Right atrium auricular region (tissue), 2 donors: ENCODE measurements around the gene KLF13. TPM values are rescaled to one million over a fixed set of nuclear protein-coding genes. Genes with fewer than 3 reads are reported as not detected.

Experiments
- DNase-seq: peaks from one replicate; pipeline ENCODE4 v3.0.0-alpha.2; 2019; ENCODE audit warnings: low spot score
- H3K27ac ChIP-seq, 2 donors: fragments of 200-600 bp; sonication (generic); 1 replicate in 1 of 2; 2 replicates in 1 of 2; pipeline ENCODE4 v1.5.1; 2016 to 2019
- H3K27me3 ChIP-seq, 2 donors: fragments of 200-600 bp; sonication (generic); one replicate each; pipeline versions ENCODE4 v1.5.1 to v1.6.0; 2017 to 2019
- H3K36me3 ChIP-seq: fragments of 200-600 bp; sonication (generic); one replicate; pipeline ENCODE4 v1.5.1; 2016
- H3K4me1 ChIP-seq, 2 donors: fragments of 200-600 bp; sonication (generic); one replicate each; pipeline versions ENCODE4 v1.5.1 to v1.6.0; 2017 to 2019
- H3K4me3 ChIP-seq, 2 donors: fragments of 200-600 bp; sonication (generic); 1 replicate in 1 of 2; 2 replicates in 1 of 2; pipeline ENCODE4 v1.5.1; 2017 to 2019; ENCODE audit warnings: mild to moderate bottlenecking in 1 of 2, moderate library complexity in 1 of 2
- H3K9me3 ChIP-seq, 2 donors: fragments of 200-600 bp; sonication (generic); one replicate each; pipeline ENCODE4 v1.5.1; 2019
- CTCF ChIP-seq, 2 donors: fragments of 200-600 bp; sonication (generic); IDR thresholded peaks; one replicate each; pipeline ENCODE4 v1.5.1; 2019; ENCODE audit warnings: antibody characterized with exemption in 2 of 2
- total RNA-seq, 2 donors: library from RNA; depleted of rRNA; stranded (reverse); fragments of >200 nt; gene quantifications; one replicate each; pipeline ENCODE4 v1.1.0, GENCODE V29; 2016

The KLF13 gene
- total RNA-seq, 2 donors from 2014 or later, result 52.8 to 54.6 TPM

GRCh38 chr15:31347981-31348803, 21.6 kb downstream of the KLF13 start:
- Histone ChIP-seq H3K27ac (peak overlapping the region; percentile 90 to 96), H3K4me1 (peaks cover 0 to 100% of the 10 kb centered on the region in 2 donors)

DNA sequence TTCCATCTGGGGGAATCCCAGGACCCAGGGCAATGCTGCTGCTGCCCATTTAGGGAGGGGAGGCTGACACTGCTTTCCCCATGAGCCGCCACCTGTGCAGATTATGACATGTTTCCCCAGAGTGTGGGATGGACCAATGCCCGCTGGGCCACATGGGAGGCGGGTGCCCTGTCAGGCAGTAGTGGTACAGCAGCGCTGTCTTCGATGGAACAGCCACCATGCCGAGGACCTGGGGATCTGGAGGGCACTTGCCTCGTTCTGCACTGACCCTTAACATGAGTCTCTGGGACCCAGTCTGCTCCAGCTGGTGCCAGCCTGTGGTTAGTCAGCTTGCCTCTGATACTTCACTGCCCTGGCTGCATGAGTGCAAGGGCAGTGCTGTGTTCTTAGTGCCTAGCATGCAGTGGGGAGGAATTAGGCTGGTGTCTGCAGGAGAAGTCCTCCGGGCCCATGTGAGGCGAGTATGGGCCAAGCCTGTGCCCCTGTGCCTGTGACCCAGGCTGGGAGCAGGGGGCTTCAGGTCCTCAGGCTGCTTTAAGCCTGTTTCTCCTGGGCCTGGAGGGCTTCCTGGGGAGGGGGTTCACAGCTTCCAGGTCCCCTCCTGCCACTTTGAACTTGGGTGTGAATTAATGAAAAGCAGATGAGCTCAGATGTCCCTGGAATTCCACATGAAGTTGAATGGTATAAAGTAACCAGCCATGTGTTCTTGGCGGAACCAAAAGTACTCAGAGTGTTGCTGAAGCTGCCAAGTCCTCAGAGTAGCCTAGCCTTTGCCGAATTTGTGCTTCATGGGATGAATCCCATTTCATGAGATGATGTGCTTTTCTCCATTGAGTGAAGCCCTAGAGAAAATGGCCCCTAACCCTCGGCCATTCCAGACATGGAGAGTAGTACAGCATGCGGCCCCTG, 22.9 kb downstream of the KLF13 start:
- Histone ChIP-seq H3K27ac (peak overlapping the region; percentile 90 to 96), H3K4me3 (no peak overlapping the region), H3K36me3 (peaks cover 8% of the 10 kb centered on the region), H3K4me1 (peaks cover 0 to 100% of the 10 kb centered on the region in 2 donors), H3K27me3 (no peaks in the 10 kb centered on the region), H3K9me3 (no peaks in the 10 kb centered on the region)
- DNase-seq, result no peak
- no peak for TF ChIP-seq CTCF (IDR thresholded peaks at IDR 0.05)

More at GRCh38 chr15:31347981-31348803, 21.6 kb downstream of the KLF13 start:
- peaks cover 8% of the 10 kb centered on the region for H3K36me3 ChIP-seq
- H3K27me3 ChIP-seq, result no peaks in the 10 kb centered on the region
- TF ChIP-seq CTCF (IDR thresholded peaks at IDR 0.05), result no peak
- H3K4me3 ChIP-seq, result no peak overlapping the region
- no peak for DNase-seq
- H3K9me3 ChIP-seq, result no peaks in the 10 kb centered on the region

DNA sequence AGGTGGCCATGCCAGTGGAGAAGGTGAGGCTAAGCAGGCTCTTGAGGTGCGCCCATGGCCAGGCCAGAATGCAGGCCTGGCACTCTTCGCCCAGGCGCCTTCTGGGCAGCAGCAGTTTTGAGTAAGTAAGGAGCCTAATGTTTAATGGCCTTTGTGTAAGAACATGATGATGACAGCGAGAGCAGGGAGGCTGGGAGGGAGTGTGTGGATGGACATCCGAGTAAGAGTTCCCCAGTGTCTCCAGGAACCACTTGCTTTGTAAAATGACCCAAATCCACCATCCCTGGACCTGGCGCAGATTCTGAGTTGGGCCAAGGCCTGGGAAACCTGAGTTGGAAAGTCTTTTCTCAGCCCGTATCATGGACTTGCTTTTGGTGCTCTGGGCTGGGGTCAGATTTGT, 24.1 kb downstream of the KLF13 start:
- H3K4me1 ChIP-seq, result peaks cover 0 to 100% of the 10 kb centered on the region in 2 donors
- no peak for TF ChIP-seq CTCF (IDR thresholded peaks at IDR 0.05)
- H3K36me3 ChIP-seq, result peaks cover 8% of the 10 kb centered on the region
- H3K4me3 ChIP-seq, result no peak overlapping the region
- no peaks in the 10 kb centered on the region for H3K27me3 ChIP-seq
- H3K9me3 ChIP-seq, result no peaks in the 10 kb centered on the region
- peak overlapping the region; percentile 90 to 96 for H3K27ac ChIP-seq
- no peak for DNase-seq

DNA sequence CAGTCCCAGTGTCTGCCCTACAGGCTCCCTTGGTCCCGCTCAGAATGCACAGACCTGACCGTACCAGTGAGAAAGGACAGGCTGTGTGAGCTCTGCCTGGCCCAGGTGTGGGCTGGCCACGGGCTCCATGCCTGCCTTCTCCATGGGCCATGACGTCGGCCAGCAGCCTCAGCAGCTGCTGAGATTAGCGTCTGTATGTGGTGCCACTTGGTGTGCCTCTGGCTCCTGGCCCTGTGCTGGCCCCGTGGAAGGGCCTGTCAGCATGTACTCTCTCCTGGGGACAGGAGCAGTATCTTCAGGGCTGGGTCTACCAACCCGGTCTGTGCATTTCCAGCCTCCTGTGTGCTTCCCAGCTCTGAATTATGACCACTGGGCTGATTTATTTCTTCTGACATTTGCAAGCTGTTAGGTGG, 25.7 kb downstream of the KLF13 start:
- no peak overlapping the region for H3K4me3 ChIP-seq
- TF ChIP-seq CTCF (IDR thresholded peaks at IDR 0.05), result no peak
- DNase-seq, result no peak

GRCh38 chr15:31352911-31353811, 26.5 kb downstream of the KLF13 start:
- no peaks in the 10 kb centered on the region for H3K9me3 ChIP-seq
- H3K36me3 ChIP-seq, result peaks cover 3% of the 10 kb centered on the region
- peak overlapping the region; percentile 90 to 96 for H3K27ac ChIP-seq
- DNase-seq, result no peak
- peak overlapping the region in 1 of 2 donors; percentile 18 for H3K4me3 ChIP-seq
- no peaks in the 10 kb centered on the region for H3K27me3 ChIP-seq
- peak in 1 of 2 donors; percentile 23 for TF ChIP-seq CTCF (IDR thresholded peaks at IDR 0.05)
- peaks cover 0 to 100% of the 10 kb centered on the region in 2 donors for H3K4me1 ChIP-seq

More for the DNA sequence above, 25.7 kb downstream of the KLF13 start:
- Histone ChIP-seq H3K4me1 (peaks cover 0 to 100% of the 10 kb centered on the region in 2 donors), H3K27me3 (no peaks in the 10 kb centered on the region), H3K9me3 (no peaks in the 10 kb centered on the region), H3K27ac (peak overlapping the region; percentile 90 to 96), H3K36me3 (peaks cover 8% of the 10 kb centered on the region)
